CMK (cell line): Measurements from ENCODE around the gene SAPCD1.
"Not testable (repeated sequence)": the region's sequence is repeated elsewhere in the genome, so short reads cannot be mapped to it uniquely, and the experiment has no call there.

ENCODE experiments used
- DNase-seq: peaks from one replicate; pipeline ENCODE4 v3.0.0-alpha.2; 2010; ENCODE audit warnings: low read depth

The SAPCD1 gene

GRCh38 chr6:31799781-31800180, 37.3 kb downstream of the SAPCD1 start:
- no peak for DNase-seq

GRCh38 chr6:31801031-31801927, 38.8 kb downstream of the SAPCD1 start:
- DNase-seq: not testable (repeated sequence)

DNA sequence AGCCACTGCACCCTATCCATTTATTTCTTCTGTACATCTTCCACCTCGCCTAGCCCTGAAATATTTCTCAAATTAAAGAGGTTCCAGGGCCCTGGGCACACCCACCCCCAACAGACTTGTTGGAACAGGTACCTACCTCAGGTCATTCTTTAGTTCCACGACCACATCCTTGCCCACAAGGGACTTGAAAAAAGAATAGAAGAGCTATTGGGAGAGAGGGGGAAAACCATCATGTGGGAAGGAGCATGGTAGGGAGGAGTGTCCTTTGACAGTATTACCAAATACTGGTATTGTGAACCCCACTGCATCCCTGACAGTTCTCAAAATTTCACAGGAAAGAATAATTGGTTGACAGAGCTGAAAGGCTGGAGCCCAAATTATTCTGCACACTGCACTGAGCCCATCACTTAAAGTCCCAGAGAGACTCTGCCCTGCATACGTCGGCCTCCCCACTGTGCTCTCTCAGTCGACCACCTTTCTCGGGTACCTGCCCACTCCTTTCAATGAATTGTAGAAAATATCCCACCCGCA, 43.5 kb downstream of the SAPCD1 start:
- no peak for DNase-seq

DNA sequence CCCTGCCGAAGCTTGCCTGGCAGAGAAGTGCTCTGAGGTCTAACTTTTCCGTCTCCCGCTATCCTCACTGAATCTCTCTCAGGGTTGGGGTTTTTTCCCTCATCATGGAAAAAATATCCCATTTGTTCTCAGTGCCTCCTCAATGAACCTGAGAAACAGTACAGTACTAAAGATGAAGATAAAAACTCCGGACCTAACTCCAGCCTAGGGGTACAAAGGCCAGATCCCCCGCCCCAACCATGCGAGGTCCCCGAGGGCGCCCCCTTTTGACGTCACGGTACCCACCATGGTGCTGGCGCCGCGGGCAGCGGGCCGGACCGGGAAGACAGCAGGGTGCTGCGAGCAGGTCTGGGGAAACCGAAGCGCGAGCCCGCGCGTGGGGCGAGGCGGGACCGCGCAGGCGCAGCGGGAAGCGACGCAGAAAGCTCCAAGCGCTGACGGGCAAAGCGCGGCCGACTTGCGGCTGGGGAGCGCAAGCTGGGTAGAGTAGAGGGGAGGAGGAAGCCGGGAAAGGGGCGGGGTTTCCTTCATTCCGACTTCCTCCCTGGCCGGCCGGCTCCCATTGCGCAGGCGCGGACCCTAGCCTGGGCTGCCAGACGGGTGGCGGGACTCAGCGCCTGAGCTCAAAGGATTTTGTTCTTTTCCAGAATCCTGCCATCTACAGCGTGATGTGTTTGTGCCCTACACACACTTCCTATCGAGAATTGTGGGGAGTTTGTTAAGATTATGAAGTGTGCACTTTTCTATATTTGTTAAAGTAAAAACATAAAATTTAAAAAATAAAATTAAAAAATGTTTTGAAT, 44.2 kb downstream of the SAPCD1 start, which contains the start of gene LSM2:
Gene LSM2, minus strand, starts transcription at position 497 of the 803 bp plus-strand sequence. Its CDS starts 209 bp downstream, at position 288.
- peak; percentile 95 for DNase-seq

- not testable (repeated sequence) for DNase-seq
These were observed 46.1 kb downstream of the SAPCD1 start for GRCh38 chr6:31808599-31808998.

DNA sequence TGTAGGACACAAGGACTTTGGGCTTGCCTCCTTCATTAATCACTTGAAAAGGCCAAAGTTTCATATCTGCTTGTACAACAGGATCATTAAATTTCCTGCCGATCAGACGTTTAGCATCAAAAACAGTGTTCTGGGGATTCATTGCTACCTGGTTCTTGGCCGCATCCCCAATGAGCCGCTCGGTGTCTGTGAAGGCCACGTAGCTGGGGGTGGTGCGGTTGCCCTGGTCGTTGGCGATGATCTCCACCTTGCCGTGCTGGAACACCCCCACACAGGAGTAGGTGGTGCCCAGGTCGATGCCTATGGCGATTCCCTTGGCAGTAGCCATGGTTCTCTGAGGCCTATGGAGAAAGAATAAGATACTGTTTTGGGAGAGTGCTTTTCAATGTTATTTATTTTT, 49.2 kb downstream of the SAPCD1 start:
- DNase-seq: no peak

DNA sequence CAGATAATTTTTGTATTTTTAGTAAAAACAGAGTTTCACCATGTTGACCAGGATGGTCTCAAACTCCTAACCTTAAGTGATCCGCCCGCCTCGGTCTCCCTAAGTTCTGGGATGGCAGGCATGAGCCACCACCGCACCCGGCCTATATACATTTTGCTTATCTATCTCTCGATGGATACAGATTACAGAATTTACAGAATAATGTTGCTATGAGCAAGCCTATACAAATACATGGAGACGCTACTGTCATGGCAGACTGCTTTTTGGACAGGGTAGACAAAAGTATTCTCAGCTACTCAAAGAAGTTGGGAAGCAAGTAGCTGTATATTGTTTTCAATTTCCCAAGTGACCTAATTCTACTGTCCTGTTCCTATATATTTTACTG, 51.0 kb downstream of the SAPCD1 start:
- DNase-seq: no peak
